Mesenchymal stem cell (in vitro differentiated cells and primary cell): Measurements from ENCODE around the gene METTL26.

Experiments used
- DNase-seq: peaks from one replicate; pipeline ENCODE4 v3.0.0-alpha.2; 2013
- H2AFZ ChIP-seq: one replicate; pipeline ENCODE4 v1.6.1; 2013; ENCODE audit warnings: low read depth, mild to moderate bottlenecking, control low read depth, inconsistent platforms, low read length, moderate library complexity
- H2AK5ac ChIP-seq: 2 replicates; pipeline ENCODE4 v1.6.1; 2013; ENCODE audit warnings: low read length, moderate library complexity, mild to moderate bottlenecking, inconsistent platforms; ENCODE audit not compliant: severe bottlenecking
- H2BK120ac ChIP-seq: one replicate; pipeline ENCODE4 v1.6.1; 2013; ENCODE audit warnings: low read depth, mild to moderate bottlenecking, inconsistent platforms, low read length, moderate library complexity
- H2BK12ac ChIP-seq, 2 experiments: one replicate each; pipeline ENCODE4 v1.6.1; 2013; ENCODE audit warnings: inconsistent platforms in 2 of 2, low read length in 2 of 2, mild to moderate bottlenecking in 2 of 2, moderate library complexity in 2 of 2, control low read depth in 1 of 2
- H2BK15ac ChIP-seq: one replicate; pipeline ENCODE4 v1.6.1; 2013; ENCODE audit warnings: mild to moderate bottlenecking, low read depth, inconsistent platforms; ENCODE audit not compliant: poor library complexity, severe bottlenecking
- H2BK5ac ChIP-seq: 2 replicates; pipeline ENCODE4 v1.6.1; 2013; ENCODE audit warnings: low read depth, mild to moderate bottlenecking, low read length, control low read depth, inconsistent platforms; ENCODE audit not compliant: poor library complexity, severe bottlenecking
- H3K14ac ChIP-seq, 2 experiments: one replicate each; pipeline ENCODE4 v1.6.1; 2013; ENCODE audit warnings: inconsistent platforms in 2 of 2, low read length in 2 of 2, control low read depth in 1 of 2, mild to moderate bottlenecking in 1 of 2, moderate library complexity in 1 of 2
- H3K18ac ChIP-seq, 2 experiments: one replicate each; pipeline ENCODE4 v1.6.1; 2013; ENCODE audit warnings: inconsistent platforms in 2 of 2, low read length in 2 of 2, control low read depth in 1 of 2, low read depth in 1 of 2, mild to moderate bottlenecking in 1 of 2
- H3K23ac ChIP-seq, 2 experiments: one replicate each; pipeline ENCODE4 v1.6.1; 2013; ENCODE audit warnings: inconsistent platforms in 2 of 2, low read length in 2 of 2, mild to moderate bottlenecking in 2 of 2, moderate library complexity in 2 of 2, control low read depth in 1 of 2
- H3K27ac ChIP-seq: 2 replicates; pipeline ENCODE4 v1.5.1; 2013; ENCODE audit warnings: mild to moderate bottlenecking, moderate library complexity, low read length, control low read depth, inconsistent platforms; ENCODE audit not compliant: poor library complexity, severe bottlenecking
- H3K27me3 ChIP-seq, 2 experiments: 2 replicates each; pipeline versions ENCODE4 v1.6.1 to v1.7.0; 2013; ENCODE audit warnings: low read length in 2 of 2, mild to moderate bottlenecking in 2 of 2, moderate library complexity in 2 of 2, control low read depth in 1 of 2, inconsistent platforms in 1 of 2; ENCODE audit not compliant: control insufficient read depth in 1 of 2, insufficient read depth in 1 of 2
- H3K36me3 ChIP-seq, 2 experiments: 2 replicates each; pipeline versions ENCODE4 v1.6.1 to v1.7.0; 2013; ENCODE audit warnings: low read length in 2 of 2, control low read depth in 1 of 2, inconsistent platforms in 1 of 2, low read depth in 1 of 2, mild to moderate bottlenecking in 1 of 2; ENCODE audit not compliant: insufficient read depth in 2 of 2, control insufficient read depth in 1 of 2
- H3K4ac ChIP-seq, 2 experiments: one replicate each; pipeline ENCODE4 v1.6.1; 2013; ENCODE audit warnings: inconsistent platforms in 2 of 2, low read length in 2 of 2, mild to moderate bottlenecking in 2 of 2, moderate library complexity in 2 of 2, control low read depth in 1 of 2, low read depth in 1 of 2
- H3K4me1 ChIP-seq: 2 replicates; pipeline ENCODE4 v1.6.1; 2013; ENCODE audit warnings: low read depth, low read length, control low read depth; ENCODE audit not compliant: control insufficient read depth, insufficient read depth
- H3K4me2 ChIP-seq: 2 replicates; pipeline ENCODE4 v1.6.1; 2013; ENCODE audit warnings: low read length, mild to moderate bottlenecking, inconsistent platforms; ENCODE audit not compliant: poor library complexity, severe bottlenecking
- H3K4me3 ChIP-seq, 2 experiments: 2 replicates each; pipeline versions ENCODE4 v1.5.1 to v1.7.0; 2013; ENCODE audit warnings: low read length in 2 of 2, mild to moderate bottlenecking in 2 of 2, control low read depth in 1 of 2, low read depth in 1 of 2; ENCODE audit not compliant: insufficient read depth in 1 of 2
- H3K79me1 ChIP-seq: replicated peaks from 2 replicates; pipeline ENCODE4 v1.6.1; 2013; ENCODE audit warnings: mild to moderate bottlenecking, control low read depth, low read length, inconsistent platforms; ENCODE audit not compliant: poor library complexity, severe bottlenecking
- H3K9ac ChIP-seq: 2 replicates; pipeline ENCODE4 v1.7.0; 2013; ENCODE audit warnings: mild to moderate bottlenecking, low read length, moderate library complexity
- H3K9me3 ChIP-seq: 2 replicates; pipeline ENCODE4 v1.7.0; 2013; ENCODE audit warnings: mild to moderate bottlenecking, low read length; ENCODE audit not compliant: control insufficient read depth
- H4K8ac ChIP-seq: one replicate; pipeline ENCODE4 v1.6.1; 2013; ENCODE audit warnings: inconsistent platforms, mild to moderate bottlenecking, low read length, moderate library complexity
- H4K91ac ChIP-seq: one replicate; pipeline ENCODE4 v1.6.1; 2013; ENCODE audit warnings: mild to moderate bottlenecking, low read length, inconsistent platforms
- WGBS: methylation state at CpG from one replicate; pipeline ENCODE4 v1.1.7; 2013; ENCODE audit warnings: mixed read lengths; 5-methylcytosine and 5-hydroxymethylcytosine counted together

Gene METTL26

DNA sequence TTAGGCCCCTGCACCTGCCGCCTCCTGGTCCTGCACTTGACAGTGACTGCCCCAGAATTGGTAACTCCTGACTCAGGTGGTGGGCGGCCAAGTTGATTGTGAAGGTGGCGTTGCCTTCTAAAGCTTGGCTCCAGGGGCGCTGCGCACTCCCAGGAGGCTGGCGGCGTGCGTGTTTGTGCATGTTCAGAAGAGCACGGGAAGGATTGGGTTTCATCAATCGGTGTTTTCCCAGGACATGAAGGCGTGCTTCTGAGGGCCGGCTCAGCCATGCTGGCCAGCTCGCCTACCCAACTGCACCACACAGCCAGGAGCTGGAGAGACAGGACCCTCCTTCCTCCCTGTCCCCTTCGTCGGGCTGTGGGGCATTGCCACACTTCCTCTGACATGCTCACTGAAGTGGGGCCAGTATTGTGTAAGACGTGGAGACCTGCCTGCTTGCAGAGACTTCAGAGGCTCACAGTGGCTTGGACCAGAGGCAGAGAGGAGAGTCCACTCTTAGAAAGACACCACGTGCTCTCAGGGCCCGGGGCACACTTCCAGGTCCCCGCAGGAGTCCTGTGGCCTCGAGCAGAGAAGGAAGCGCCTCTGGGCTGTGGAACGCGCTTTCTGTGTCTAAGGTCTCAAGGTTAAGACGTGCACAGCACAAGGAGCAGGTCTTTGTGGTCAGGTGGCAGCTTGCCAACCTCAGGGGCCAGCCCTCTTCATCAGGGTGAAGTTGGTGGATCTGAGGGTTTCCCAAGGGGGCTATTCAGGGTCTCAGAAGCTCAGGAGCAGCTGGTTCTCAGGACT, 43.4 kb downstream of the METTL26 start:
- WGBS, result 92% methylated on average over 24 of the region's 24 CpGs
- Histone ChIP-seq H2BK5ac (no peak overlapping the region), H3K4me3 (no peak overlapping the region)

GRCh38 chr16:591892-592517, 44.1 kb downstream of the METTL26 start:
- Histone ChIP-seq H3K9me3 (no peaks in the 10 kb centered on the region), H2BK15ac (no peak overlapping the region), H3K18ac (no peak overlapping the region), H2BK12ac (no peak overlapping the region), H2AK5ac (no peak overlapping the region), H3K14ac (no peak overlapping the region), H4K8ac (no peak overlapping the region), H2AFZ (no peak overlapping the region), H3K79me1 (peaks cover 49% of the 10 kb centered on the region), H3K27me3 (no peaks in the 10 kb centered on the region), H4K91ac (peak overlapping the region; percentile 19), H3K36me3 (peaks cover 0 to 28% of the 10 kb centered on the region in 2 experiments), H3K4ac (no peak overlapping the region), H3K4me1 (peaks cover 51% of the 10 kb centered on the region), H3K4me3 (no peak overlapping the region), H3K4me2 (no peak overlapping the region), H3K9ac (no peak overlapping the region), H3K23ac (no peak overlapping the region), H3K27ac (no peak overlapping the region), H2BK5ac (no peak overlapping the region), H2BK120ac (no peak overlapping the region)
- 95% methylated on average over 15 of the region's 15 CpGs for WGBS
- DNase-seq, result no peak

More for the DNA sequence above, 43.4 kb downstream of the METTL26 start:
- H2BK12ac ChIP-seq, result no peak overlapping the region
- no peak overlapping the region for H3K27ac ChIP-seq
- no peak overlapping the region for H3K4ac ChIP-seq
- no peaks in the 10 kb centered on the region for H3K27me3 ChIP-seq
- H3K14ac ChIP-seq, result no peak overlapping the region
- H3K9ac ChIP-seq, result no peak overlapping the region
- no peaks in the 10 kb centered on the region for H3K9me3 ChIP-seq
- no peak overlapping the region for H3K23ac ChIP-seq
- peak; percentile 61 for DNase-seq
- H3K36me3 ChIP-seq, result peaks cover 0 to 29% of the 10 kb centered on the region in 2 experiments
- no peak overlapping the region for H2BK120ac ChIP-seq
- H4K91ac ChIP-seq, result peak overlapping the region; percentile 19
- H3K79me1 ChIP-seq, result peaks cover 51% of the 10 kb centered on the region
- no peak overlapping the region for H2AFZ ChIP-seq
- no peak overlapping the region for H2AK5ac ChIP-seq
- no peak overlapping the region for H4K8ac ChIP-seq
- peaks cover 45% of the 10 kb centered on the region for H3K4me1 ChIP-seq
- no peak overlapping the region for H3K18ac ChIP-seq
- H2BK15ac ChIP-seq, result no peak overlapping the region
- H3K4me2 ChIP-seq, result no peak overlapping the region

GRCh38 chr16:591231-591630, 44.9 kb downstream of the METTL26 start:
- H3K9ac ChIP-seq, result peak overlapping the region; percentile 92
- no peak overlapping the region for H2BK12ac ChIP-seq
- no peak overlapping the region for H3K27ac ChIP-seq
- H2BK120ac ChIP-seq, result no peak overlapping the region
- peaks cover 0 to 20% of the 10 kb centered on the region in 2 experiments for H3K36me3 ChIP-seq
- H3K4me2 ChIP-seq, result no peak overlapping the region
- H3K79me1 ChIP-seq, result peaks cover 43% of the 10 kb centered on the region
- no peaks in the 10 kb centered on the region for H3K27me3 ChIP-seq
- no peak overlapping the region for H2BK5ac ChIP-seq
- no peak overlapping the region for H3K4ac ChIP-seq
- H3K14ac ChIP-seq, result no peak overlapping the region
- H3K4me3 ChIP-seq, result peak overlapping the region in 1 of 2 experiments; percentile 97
- WGBS, result 92% methylated on average over 5 of the region's 8 CpGs
- no peaks in the 10 kb centered on the region for H3K9me3 ChIP-seq
- no peak overlapping the region for H3K23ac ChIP-seq
- no peak overlapping the region for H2BK15ac ChIP-seq
- H4K91ac ChIP-seq, result no peak overlapping the region
- H2AFZ ChIP-seq, result no peak overlapping the region
- peaks cover 56% of the 10 kb centered on the region for H3K4me1 ChIP-seq
- no peak overlapping the region for H4K8ac ChIP-seq
- DNase-seq, result no peak
- H3K18ac ChIP-seq, result no peak overlapping the region
- no peak overlapping the region for H2AK5ac ChIP-seq

DNA sequence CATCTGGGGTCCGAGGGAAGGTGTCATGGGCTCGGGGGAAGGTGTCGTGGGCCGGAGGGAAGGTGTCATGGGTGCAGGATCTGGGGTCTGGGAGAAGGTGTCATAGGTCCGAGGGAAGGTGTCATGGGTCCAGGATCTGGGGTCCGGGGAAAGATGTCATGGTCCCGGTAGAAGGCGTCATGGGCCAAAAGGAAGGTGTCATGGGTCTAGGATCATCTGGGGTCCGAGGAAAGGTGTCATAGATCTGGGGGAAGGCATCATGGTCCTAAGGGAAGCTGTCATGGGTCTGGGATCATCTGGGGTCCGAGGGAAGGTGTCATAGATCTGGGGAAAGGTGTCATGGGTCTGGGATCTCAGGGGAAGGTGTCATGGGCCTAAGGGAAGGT, 45.3 kb downstream of the METTL26 start:
- Histone ChIP-seq H3K4me2 (peak overlapping the region; percentile 95), H3K14ac (peak overlapping the region in 1 of 2 experiments; percentile 94), H3K27ac (no peak overlapping the region), H3K9me3 (no peaks in the 10 kb centered on the region), H3K27me3 (no peaks in the 10 kb centered on the region), H3K36me3 (peaks cover 0 to 16% of the 10 kb centered on the region in 2 experiments), H3K23ac (no peak overlapping the region), H3K9ac (peak overlapping the region; percentile 92), H3K4me3 (peak overlapping the region; percentile 84 to 97), H3K4me1 (peaks cover 53% of the 10 kb centered on the region), H2BK5ac (no peak overlapping the region), H3K4ac (no peak overlapping the region), H2BK120ac (no peak overlapping the region), H3K18ac (no peak overlapping the region), H2BK12ac (no peak overlapping the region), H4K8ac (no peak overlapping the region), H4K91ac (no peak overlapping the region), H2AFZ (no peak overlapping the region), H3K79me1 (peaks cover 39% of the 10 kb centered on the region), H2BK15ac (no peak overlapping the region), H2AK5ac (no peak overlapping the region)
- DNase-seq, result no peak
- WGBS, result 83% methylated on average over 10 of the region's 10 CpGs
